ENCODE measurements around the gene IL6ST. TPM values are rescaled to one million over a fixed set of nuclear protein-coding genes. Genes with fewer than 3 reads are reported as not detected.
"Not testable (repeated sequence)": the region's sequence is repeated elsewhere in the genome, so short reads cannot be mapped to it uniquely, and the experiment has no call there.

IL6ST gene
- total RNA-seq, 4 donors from 2014 or later: 51.3 to 179 (median 136) TPM

- Histone ChIP-seq H3K9me3 (no peaks in the 10 kb centered on the region), H3K27me3 (no peaks in the 10 kb centered on the region), H3K4me3 (no peak overlapping the region), H3K27ac (no peak overlapping the region), H3K36me3 (no peaks in the 10 kb centered on the region), H3K4me1 (peaks cover 0 to 10% (median 4%) of the 10 kb centered on the region in 4 donors)
- intact Hi-C loops (cut with DNase I; ENCODE audit: low total_unique reads) (no loop called here), in situ Hi-C loops (cut with MboI; ENCODE audit: low pct_ligation_motif_present in 1 of 4, low pct_unique_long_range_greater_than_20kb in 1 of 4, low sequenced_read_pairs in 3 of 4) (no loop called here)
- no peak for DNase-seq
- 76 to 86% methylated on average over 2 of the region's 2 CpGs for WGBS, 2 donors (ENCODE audit: low coverage in 1 of 2)
- TF ChIP-seq POLR2A (IDR thresholded peaks at IDR 0.05): no peak
- no peak for TF ChIP-seq EP300 (IDR thresholded peaks at IDR 0.05; ENCODE audit: low read depth)
- TF ChIP-seq, protein P1, sequence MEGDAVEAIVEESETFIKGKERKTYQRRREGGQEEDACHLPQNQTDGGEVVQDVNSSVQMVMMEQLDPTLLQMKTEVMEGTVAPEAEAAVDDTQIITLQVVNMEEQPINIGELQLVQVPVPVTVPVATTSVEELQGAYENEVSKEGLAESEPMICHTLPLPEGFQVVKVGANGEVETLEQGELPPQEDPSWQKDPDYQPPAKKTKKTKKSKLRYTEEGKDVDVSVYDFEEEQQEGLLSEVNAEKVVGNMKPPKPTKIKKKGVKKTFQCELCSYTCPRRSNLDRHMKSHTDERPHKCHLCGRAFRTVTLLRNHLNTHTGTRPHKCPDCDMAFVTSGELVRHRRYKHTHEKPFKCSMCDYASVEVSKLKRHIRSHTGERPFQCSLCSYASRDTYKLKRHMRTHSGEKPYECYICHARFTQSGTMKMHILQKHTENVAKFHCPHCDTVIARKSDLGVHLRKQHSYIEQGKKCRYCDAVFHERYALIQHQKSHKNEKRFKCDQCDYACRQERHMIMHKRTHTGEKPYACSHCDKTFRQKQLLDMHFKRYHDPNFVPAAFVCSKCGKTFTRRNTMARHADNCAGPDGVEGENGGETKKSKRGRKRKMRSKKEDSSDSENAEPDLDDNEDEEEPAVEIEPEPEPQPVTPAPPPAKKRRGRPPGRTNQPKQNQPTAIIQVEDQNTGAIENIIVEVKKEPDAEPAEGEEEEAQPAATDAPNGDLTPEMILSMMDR (IDR thresholded peaks at IDR 0.05): no peak
- TF ChIP-seq POLR2AphosphoS5 (IDR thresholded peaks at IDR 0.05): no peak
Measured at GRCh38 chr5:56006094-56006493, 11.3 kb upstream of the IL6ST start.

DNA sequence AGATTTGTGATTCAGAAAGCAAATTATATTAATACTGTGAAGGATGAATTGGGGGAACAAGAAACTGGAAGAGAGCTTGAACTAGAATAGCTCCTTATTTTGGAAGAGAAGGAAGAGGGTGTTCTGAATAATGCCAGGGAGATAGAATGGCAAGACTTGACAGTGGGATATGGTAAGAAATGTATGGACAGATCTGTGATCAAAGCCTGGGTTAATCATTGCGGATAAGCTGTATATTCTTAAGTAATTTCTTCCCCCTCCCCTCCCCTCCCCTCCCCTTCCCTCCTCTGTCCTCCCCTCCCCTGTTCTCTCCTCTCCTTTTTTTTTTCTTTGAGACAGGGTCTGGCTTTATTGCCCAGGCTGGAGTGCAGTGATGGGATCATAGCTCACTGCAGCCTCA lies 10.1 kb upstream of the IL6ST start:
- H3K27me3 ChIP-seq: no peaks in the 10 kb centered on the region
- 92 to 100% methylated on average over 1 of the region's 1 CpG for WGBS, 2 donors (ENCODE audit: low coverage in 1 of 2)
- H3K27ac ChIP-seq: no peak overlapping the region
- H3K4me1 ChIP-seq: peaks cover 0 to 10% (median 4%) of the 10 kb centered on the region in 4 donors
- H3K4me3 ChIP-seq: no peak overlapping the region
- no peak for DNase-seq
- intact Hi-C loops (cut with DNase I; ENCODE audit: low total_unique reads): no loop called here
- in situ Hi-C loops (cut with MboI; ENCODE audit: low pct_ligation_motif_present in 1 of 4, low pct_unique_long_range_greater_than_20kb in 1 of 4, low sequenced_read_pairs in 3 of 4): no loop called here
- no peaks in the 10 kb centered on the region for H3K9me3 ChIP-seq
- H3K36me3 ChIP-seq: no peaks in the 10 kb centered on the region
- TF ChIP-seq EP300 (IDR thresholded peaks at IDR 0.05; ENCODE audit: low read depth): no peak
- no peak for TF ChIP-seq POLR2A (IDR thresholded peaks at IDR 0.05)
- TF ChIP-seq, protein P1 (IDR thresholded peaks at IDR 0.05): no peak
- TF ChIP-seq POLR2AphosphoS5 (IDR thresholded peaks at IDR 0.05): no peak

- H3K4me1 ChIP-seq: peaks cover 0 to 10% (median 4%) of the 10 kb centered on the region in 4 donors
- no peaks in the 10 kb centered on the region for H3K27me3 ChIP-seq
- peak overlapping the region; percentile 9 to 71 (median 60) for H3K27ac ChIP-seq
- TF ChIP-seq, protein P1 (IDR thresholded peaks at IDR 0.05): no peak
- TF ChIP-seq POLR2AphosphoS5 (IDR thresholded peaks at IDR 0.05): no peak
- no peak for TF ChIP-seq POLR2A (IDR thresholded peaks at IDR 0.05)
- no peak for TF ChIP-seq EP300 (IDR thresholded peaks at IDR 0.05; ENCODE audit: low read depth)
- no peaks in the 10 kb centered on the region for H3K36me3 ChIP-seq
- H3K9me3 ChIP-seq: no peaks in the 10 kb centered on the region
- WGBS, 2 donors (ENCODE audit: low coverage in 1 of 2): 60 to 85% methylated on average over 1 to 5 of the region's 5 CpGs
- DNase-seq: no peak
- H3K4me3 ChIP-seq: no peak overlapping the region
- intact Hi-C loops (cut with DNase I; ENCODE audit: low total_unique reads) (no loop called here), in situ Hi-C loops (cut with MboI; ENCODE audit: low pct_ligation_motif_present in 1 of 4, low pct_unique_long_range_greater_than_20kb in 1 of 4, low sequenced_read_pairs in 3 of 4) (no loop called here)
Measured at GRCh38 chr5:56003679-56004078, 8.9 kb upstream of the IL6ST start.

DNA sequence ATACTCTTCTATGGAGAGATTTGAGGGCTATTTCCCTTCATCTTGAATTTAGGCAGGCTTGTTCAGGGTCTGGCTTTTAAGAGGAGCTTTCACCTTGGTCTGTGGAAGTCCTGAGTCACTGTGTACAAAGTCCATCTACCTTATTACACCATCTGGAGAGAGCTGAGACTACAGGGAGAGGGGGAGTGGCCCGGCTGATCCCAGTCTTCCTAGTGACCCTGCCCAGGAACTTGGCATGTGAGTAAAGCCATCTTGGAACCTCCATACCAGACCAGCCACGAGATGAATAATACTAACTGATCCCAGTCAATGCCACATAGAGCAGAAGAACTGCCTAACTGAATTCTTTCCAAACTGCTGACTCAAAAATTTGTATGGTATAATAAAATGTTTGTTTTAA lies 8.4 kb upstream of the IL6ST start:
- no peaks in the 10 kb centered on the region for H3K27me3 ChIP-seq
- DNase-seq: peak; percentile 75
- peak overlapping the region; percentile 9 to 71 (median 60) for H3K27ac ChIP-seq
- H3K4me3 ChIP-seq: no peak overlapping the region
- TF ChIP-seq EP300 (IDR thresholded peaks at IDR 0.05; ENCODE audit: low read depth) (no peak), POLR2AphosphoS5 (IDR thresholded peaks at IDR 0.05) (peak in 2 of 3 donors; percentile 22 to 38)
- H3K4me1 ChIP-seq: peaks cover 0 to 10% (median 4%) of the 10 kb centered on the region in 4 donors
- no peaks in the 10 kb centered on the region for H3K9me3 ChIP-seq
- in situ Hi-C loops (cut with MboI; ENCODE audit: low pct_ligation_motif_present in 1 of 4, low pct_unique_long_range_greater_than_20kb in 1 of 4, low sequenced_read_pairs in 3 of 4) (no loop called here), intact Hi-C loops (cut with DNase I; ENCODE audit: low total_unique reads) (no loop called here)
- H3K36me3 ChIP-seq: no peaks in the 10 kb centered on the region
- WGBS, 2 donors (ENCODE audit: low coverage in 1 of 2): 46% methylated on average over 2 of the region's 2 CpGs; no CpG with 5 or more reads in 1 of the 2 donors

- no peak for DNase-seq
- H3K9me3 ChIP-seq: no peaks in the 10 kb centered on the region
- TF ChIP-seq, protein P1 (IDR thresholded peaks at IDR 0.05): no peak
- TF ChIP-seq EP300 (IDR thresholded peaks at IDR 0.05; ENCODE audit: low read depth) (no peak), POLR2AphosphoS5 (IDR thresholded peaks at IDR 0.05) (no peak), POLR2A (IDR thresholded peaks at IDR 0.05) (no peak)
- H3K27me3 ChIP-seq: no peaks in the 10 kb centered on the region
- H3K27ac ChIP-seq: peak overlapping the region in 3 of 4 donors; percentile 55 to 71 (median 66)
- in situ Hi-C loops (cut with MboI; ENCODE audit: low pct_ligation_motif_present in 1 of 4, low pct_unique_long_range_greater_than_20kb in 1 of 4, low sequenced_read_pairs in 3 of 4): no loop called here
- 97 to 100% methylated on average over 2 of the region's 2 CpGs for WGBS, 2 donors (ENCODE audit: low coverage in 1 of 2)
- intact Hi-C loops (cut with DNase I; ENCODE audit: low total_unique reads): no loop called here
- no peaks in the 10 kb centered on the region for H3K36me3 ChIP-seq
- H3K4me3 ChIP-seq: no peak overlapping the region
- peaks cover 0 to 19% (median 6%) of the 10 kb centered on the region in 4 donors for H3K4me1 ChIP-seq
Measured at GRCh38 chr5:56002303-56002702, 7.5 kb upstream of the IL6ST start.

GRCh38 chr5:56000221-56000620 lies 5.5 kb upstream of the IL6ST start:
- H3K36me3 ChIP-seq; H3K27ac ChIP-seq; H3K27me3 ChIP-seq; H3K9me3 ChIP-seq; H3K4me3 ChIP-seq; DNase-seq; intact Hi-C loops (cut with DNase I; ENCODE audit: low total_unique reads); in situ Hi-C loops (cut with MboI; ENCODE audit: low pct_ligation_motif_present in 1 of 4, low pct_unique_long_range_greater_than_20kb in 1 of 4, low sequenced_read_pairs in 3 of 4): not testable (repeated sequence)
- 86 to 90% methylated on average over 5 of the region's 5 CpGs for WGBS, 2 donors (ENCODE audit: low coverage in 1 of 2)
- peaks cover 0 to 37% (median 22%) of the 10 kb centered on the region in 4 donors for H3K4me1 ChIP-seq

All from transverse colon (tissue), 4 donors.